Endometrial microvascular endothelial cells (primary cell): Measurements from ENCODE around the gene TMEM151B. TPM values are rescaled to one million over a fixed set of nuclear protein-coding genes. Genes with fewer than 3 reads are reported as not detected.

Experiments used
- in situ Hi-C: cut with HindIII; loops from 2 replicates; pipeline ENCODE4 v1.10.0; 2017; ENCODE audit warnings: low sequenced_read_pairs, low pct_unique_long_range_greater_than_20kb; ENCODE audit errors: inconsistent ontology term
- total RNA-seq: library from RNA; depleted of rRNA; stranded (reverse); fragments of >200 nt; gene quantifications from one replicate; pipeline ENCODE4 v1.2.3, GENCODE V29; 2015; ENCODE audit errors: inconsistent ontology term

Gene TMEM151B
- total RNA-seq, 1 donor from 2014 or later = not detected

GRCh38 chr6:44294832-44295791 is 24.9 kb downstream of the TMEM151B start:
- in situ Hi-C loops = no loop called here

- in situ Hi-C loops = no loop called here
These were observed 27.1 kb downstream of the TMEM151B start for GRCh38 chr6:44297063-44298038.

GRCh38 chr6:44298055-44298803 is 28.0 kb downstream of the TMEM151B start:
- in situ Hi-C loops = no loop called here

- in situ Hi-C loops = no loop called here
These were observed 28.6 kb downstream of the TMEM151B start for GRCh38 chr6:44298864-44299263.

- in situ Hi-C loops = no loop called here
These were observed 30.1 kb downstream of the TMEM151B start for GRCh38 chr6:44300292-44300823.

GRCh38 chr6:44301106-44301505 is 30.9 kb downstream of the TMEM151B start:
- in situ Hi-C loops = no loop called here

GRCh38 chr6:44301782-44302564 is 31.7 kb downstream of the TMEM151B start:
- in situ Hi-C loops = no loop called here

GRCh38 chr6:44302856-44303255 is 32.6 kb downstream of the TMEM151B start:
- in situ Hi-C loops = no loop called here

GRCh38 chr6:44303842-44304241 is 33.6 kb downstream of the TMEM151B start:
- in situ Hi-C loops = no loop called here

- in situ Hi-C loops = no loop called here
These were observed 34.3 kb downstream of the TMEM151B start for GRCh38 chr6:44304282-44305199.

- in situ Hi-C loops = no loop called here
These were observed 35.0 kb downstream of the TMEM151B start for GRCh38 chr6:44305200-44305725.

GRCh38 chr6:44306710-44307109 is 36.5 kb downstream of the TMEM151B start:
- in situ Hi-C loops = no loop called here

- in situ Hi-C loops = no loop called here
These were observed 37.0 kb downstream of the TMEM151B start for GRCh38 chr6:44307217-44307616.

GRCh38 chr6:44309092-44309491 is 38.8 kb downstream of the TMEM151B start:
- in situ Hi-C loops = no loop called here

GRCh38 chr6:44309631-44310030 is 39.4 kb downstream of the TMEM151B start:
- in situ Hi-C loops = no loop called here

GRCh38 chr6:44310241-44310640 is 40.0 kb downstream of the TMEM151B start:
- in situ Hi-C loops = no loop called here

GRCh38 chr6:44311304-44311703 is 41.1 kb downstream of the TMEM151B start:
- in situ Hi-C loops = no loop called here
